Mammary epithelial cell (primary cell): Measurements from ENCODE around the gene SUSD2.

Experiments used
- CTCF ChIP-seq, 2 donors: IDR thresholded peaks in 1 of 2; conservative IDR thresholded peaks in 1 of 2; 2 replicates each; pipeline ENCODE4 v1.5.1; 2011 to 2012; ENCODE audit warnings: inconsistent platforms in 2 of 2, low read length in 2 of 2, mild to moderate bottlenecking in 2 of 2, control low read depth in 1 of 2, low read depth in 1 of 2; ENCODE audit not compliant: insufficient read depth in 1 of 2; ENCODE audit errors: extremely low read depth in 1 of 2
- EZH2 ChIP-seq: IDR thresholded peaks from 2 replicates; pipeline ENCODE4 v1.6.1; 2012; ENCODE audit warnings: low read length, inconsistent platforms, borderline replicate concordance

GRCh38 chr22:24144056-24144777 is 37.1 kb upstream of the SUSD2 start:
- no peak for TF ChIP-seq CTCF (conservative IDR thresholded peaks at IDR 0.05 in 1 of 2, IDR thresholded peaks at IDR 0.05 in 1 of 2; ENCODE audit: extremely low read depth in 1 of 2, insufficient read depth in 1 of 2, low read depth in 1 of 2, low read length in 2 of 2)
- no peak for TF ChIP-seq EZH2
